ENCODE results near the gene PSMG4.

The PSMG4 gene

GRCh38 chr6:3214898-3215297 lies 43.8 kb upstream of the PSMG4 start:
- H3K4me3 ChIP-seq (replicated peaks; ENCODE audit: low read depth, low read length) = no peak overlapping the region
- no peak for DNase-seq (ENCODE audit: extremely low read depth, low read depth)
- TF ChIP-seq, protein P1, sequence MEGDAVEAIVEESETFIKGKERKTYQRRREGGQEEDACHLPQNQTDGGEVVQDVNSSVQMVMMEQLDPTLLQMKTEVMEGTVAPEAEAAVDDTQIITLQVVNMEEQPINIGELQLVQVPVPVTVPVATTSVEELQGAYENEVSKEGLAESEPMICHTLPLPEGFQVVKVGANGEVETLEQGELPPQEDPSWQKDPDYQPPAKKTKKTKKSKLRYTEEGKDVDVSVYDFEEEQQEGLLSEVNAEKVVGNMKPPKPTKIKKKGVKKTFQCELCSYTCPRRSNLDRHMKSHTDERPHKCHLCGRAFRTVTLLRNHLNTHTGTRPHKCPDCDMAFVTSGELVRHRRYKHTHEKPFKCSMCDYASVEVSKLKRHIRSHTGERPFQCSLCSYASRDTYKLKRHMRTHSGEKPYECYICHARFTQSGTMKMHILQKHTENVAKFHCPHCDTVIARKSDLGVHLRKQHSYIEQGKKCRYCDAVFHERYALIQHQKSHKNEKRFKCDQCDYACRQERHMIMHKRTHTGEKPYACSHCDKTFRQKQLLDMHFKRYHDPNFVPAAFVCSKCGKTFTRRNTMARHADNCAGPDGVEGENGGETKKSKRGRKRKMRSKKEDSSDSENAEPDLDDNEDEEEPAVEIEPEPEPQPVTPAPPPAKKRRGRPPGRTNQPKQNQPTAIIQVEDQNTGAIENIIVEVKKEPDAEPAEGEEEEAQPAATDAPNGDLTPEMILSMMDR (IDR thresholded peaks at IDR 0.05; ENCODE audit: low read depth, low read length, missing control alignments) = no peak

DNA sequence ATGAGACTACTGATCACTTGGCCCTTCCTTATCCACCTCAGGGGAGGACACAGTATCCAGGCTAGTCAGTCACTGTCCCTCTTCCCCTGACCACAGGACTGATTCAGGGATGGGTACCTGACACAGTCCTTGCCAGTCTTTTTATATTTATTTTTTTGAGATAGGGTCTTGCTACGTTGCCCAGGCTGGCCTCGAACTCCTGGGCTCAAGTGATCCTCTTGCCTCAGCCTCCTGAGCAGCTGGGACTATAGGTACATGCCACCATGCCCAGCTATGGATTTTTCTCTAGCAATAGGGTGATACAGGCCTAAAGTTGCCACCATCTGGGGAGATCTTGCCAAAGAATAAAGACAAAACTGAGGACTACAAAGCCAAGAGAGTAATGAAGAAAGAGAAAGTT lies 41.5 kb upstream of the PSMG4 start:
- no peak overlapping the region for H3K4me3 ChIP-seq (replicated peaks; ENCODE audit: low read depth, low read length)
- TF ChIP-seq, protein P1 (IDR thresholded peaks at IDR 0.05; ENCODE audit: low read depth, low read length, missing control alignments) = no peak
- no peak for DNase-seq (ENCODE audit: extremely low read depth, low read depth)

- DNase-seq (ENCODE audit: extremely low read depth, low read depth) = no peak
- TF ChIP-seq, protein P1 (IDR thresholded peaks at IDR 0.05; ENCODE audit: low read depth, low read length, missing control alignments) = no peak
- H3K4me3 ChIP-seq (replicated peaks; ENCODE audit: low read depth, low read length) = no peak overlapping the region
These were observed 40.5 kb upstream of the PSMG4 start for GRCh38 chr6:3218266-3218665.

GRCh38 chr6:3220366-3220765 lies 38.4 kb upstream of the PSMG4 start:
- DNase-seq (ENCODE audit: extremely low read depth, low read depth) = no peak
- TF ChIP-seq, protein P1 (IDR thresholded peaks at IDR 0.05; ENCODE audit: low read depth, low read length, missing control alignments) = no peak
- no peak overlapping the region for H3K4me3 ChIP-seq (replicated peaks; ENCODE audit: low read depth, low read length)

GRCh38 chr6:3221578-3221977 lies 37.2 kb upstream of the PSMG4 start:
- TF ChIP-seq, protein P1 (IDR thresholded peaks at IDR 0.05; ENCODE audit: low read depth, low read length, missing control alignments) = no peak
- DNase-seq (ENCODE audit: extremely low read depth, low read depth) = no peak
- no peak overlapping the region for H3K4me3 ChIP-seq (replicated peaks; ENCODE audit: low read depth, low read length)

- DNase-seq (ENCODE audit: extremely low read depth, low read depth) = no peak
- no peak overlapping the region for H3K4me3 ChIP-seq (replicated peaks; ENCODE audit: low read depth, low read length)
- TF ChIP-seq, protein P1 (IDR thresholded peaks at IDR 0.05; ENCODE audit: low read depth, low read length, missing control alignments) = no peak
These were observed 36.2 kb upstream of the PSMG4 start for GRCh38 chr6:3222506-3223038.

GRCh38 chr6:3226042-3226441 lies 32.7 kb upstream of the PSMG4 start:
- DNase-seq (ENCODE audit: extremely low read depth, low read depth) = no peak
- TF ChIP-seq, protein P1 (IDR thresholded peaks at IDR 0.05; ENCODE audit: low read depth, low read length, missing control alignments) = no peak
- H3K4me3 ChIP-seq (replicated peaks; ENCODE audit: low read depth, low read length) = peak overlapping the region; percentile 49
